Activated gamma-delta T cell treated with anti-CD3 and anti-CD28 coated beads, Interleukin-2, amount 50 U/mL, for 16 hours (primary cell): ENCODE data around the gene KIF6.
"Not testable (repeated sequence)": the region's sequence is repeated elsewhere in the genome, so short reads cannot be mapped to it uniquely, and the experiment has no call there.

ENCODE experiments used
- DNase-seq: peaks from one replicate; pipeline ENCODE4 v3.0.0-alpha.2; 2020; ENCODE audit warnings: low read depth

The KIF6 gene

GRCh38 chr6:39553860-39554802, 171.1 kb downstream of the KIF6 start:
- DNase-seq, result no peak

- no peak for DNase-seq
Observed at GRCh38 chr6:39553029-39553428, 172.2 kb downstream of the KIF6 start.

- no peak for DNase-seq
Observed at GRCh38 chr6:39550191-39550590, 175.0 kb downstream of the KIF6 start.

GRCh38 chr6:39546731-39547130, 178.5 kb downstream of the KIF6 start:
- no peak for DNase-seq

GRCh38 chr6:39543950-39544349, 181.3 kb downstream of the KIF6 start:
- no peak for DNase-seq

- DNase-seq, result no peak
Observed at GRCh38 chr6:39543095-39543494, 182.1 kb downstream of the KIF6 start.

GRCh38 chr6:39540454-39540853, 184.8 kb downstream of the KIF6 start:
- no peak for DNase-seq

GRCh38 chr6:39530201-39530759, 194.9 kb downstream of the KIF6 start:
- no peak for DNase-seq

- DNase-seq, result no peak
Observed at GRCh38 chr6:39527792-39528564, 197.2 kb downstream of the KIF6 start.

GRCh38 chr6:39524007-39524406, 201.2 kb downstream of the KIF6 start:
- DNase-seq, result no peak

- DNase-seq, result no peak
Observed at GRCh38 chr6:39521958-39522357, 203.2 kb downstream of the KIF6 start.

- DNase-seq, result no peak
Observed at GRCh38 chr6:39520916-39521315, 204.3 kb downstream of the KIF6 start.

- DNase-seq, result no peak
Observed at GRCh38 chr6:39520411-39520810, 204.8 kb downstream of the KIF6 start.

- no peak for DNase-seq
Observed at GRCh38 chr6:39518221-39518620, 207.0 kb downstream of the KIF6 start.

GRCh38 chr6:39517756-39518155, 207.5 kb downstream of the KIF6 start:
- DNase-seq, result no peak

GRCh38 chr6:39516471-39516870, 208.7 kb downstream of the KIF6 start:
- no peak for DNase-seq

- no peak for DNase-seq
Observed at GRCh38 chr6:39515471-39515870, 209.7 kb downstream of the KIF6 start.

GRCh38 chr6:39515006-39515405, 210.2 kb downstream of the KIF6 start:
- no peak for DNase-seq

GRCh38 chr6:39509831-39510230, 215.4 kb downstream of the KIF6 start:
- not testable (repeated sequence) for DNase-seq

- no peak for DNase-seq
Observed at GRCh38 chr6:39508515-39508914, 216.7 kb downstream of the KIF6 start.

- no peak for DNase-seq
Observed at GRCh38 chr6:39507331-39507998, 217.7 kb downstream of the KIF6 start.

- DNase-seq, result not testable (repeated sequence)
Observed at GRCh38 chr6:39502362-39502955, 222.7 kb downstream of the KIF6 start.
